Measurements from ENCODE around the gene NR2F1-AS1.

Gene NR2F1-AS1

DNA sequence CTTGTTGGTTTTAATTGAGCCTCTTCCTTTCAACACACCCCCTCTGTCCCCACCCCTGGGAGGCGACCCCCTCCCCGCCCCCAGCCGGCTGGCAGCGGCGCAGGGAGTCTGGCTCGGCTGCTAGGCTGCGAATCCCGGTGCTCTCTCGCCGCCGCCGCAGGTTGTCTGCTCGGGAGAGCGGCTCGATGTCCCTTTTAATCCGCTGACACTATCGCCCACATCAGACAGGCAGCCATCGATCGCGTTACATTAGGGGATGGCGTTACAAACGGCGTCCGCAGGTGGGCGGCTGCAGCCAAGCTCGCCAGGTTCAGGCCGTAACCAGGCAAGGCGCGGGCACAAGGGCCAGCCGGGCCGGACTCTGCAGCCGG lies 1.3 kb downstream of the NR2F1-AS1 start:
- Histone ChIP-seq H3K36me3 (ENCODE audit: control insufficient read depth in 1 of 2, insufficient read depth in 2 of 2, low read length in 2 of 2) (no peaks in the 10 kb centered on the region), H3K9me3 (ENCODE audit: control insufficient read depth in 1 of 2, low read length in 2 of 2) (no peaks in the 10 kb centered on the region), H3K27me3 (ENCODE audit: low read depth, low read length) (peaks cover 53% of the 10 kb centered on the region), H3K4me1 (ENCODE audit: control insufficient read depth in 1 of 2, insufficient read depth in 2 of 2, low read length in 2 of 2) (peaks cover 0 to 29% of the 10 kb centered on the region in 2 donors), H3K4me3 (ENCODE audit: low read depth in 1 of 2, low read length in 2 of 2) (peak overlapping the region; percentile 74 to 80), H3K27ac (ENCODE audit: low read length) (no peak overlapping the region)

DNA sequence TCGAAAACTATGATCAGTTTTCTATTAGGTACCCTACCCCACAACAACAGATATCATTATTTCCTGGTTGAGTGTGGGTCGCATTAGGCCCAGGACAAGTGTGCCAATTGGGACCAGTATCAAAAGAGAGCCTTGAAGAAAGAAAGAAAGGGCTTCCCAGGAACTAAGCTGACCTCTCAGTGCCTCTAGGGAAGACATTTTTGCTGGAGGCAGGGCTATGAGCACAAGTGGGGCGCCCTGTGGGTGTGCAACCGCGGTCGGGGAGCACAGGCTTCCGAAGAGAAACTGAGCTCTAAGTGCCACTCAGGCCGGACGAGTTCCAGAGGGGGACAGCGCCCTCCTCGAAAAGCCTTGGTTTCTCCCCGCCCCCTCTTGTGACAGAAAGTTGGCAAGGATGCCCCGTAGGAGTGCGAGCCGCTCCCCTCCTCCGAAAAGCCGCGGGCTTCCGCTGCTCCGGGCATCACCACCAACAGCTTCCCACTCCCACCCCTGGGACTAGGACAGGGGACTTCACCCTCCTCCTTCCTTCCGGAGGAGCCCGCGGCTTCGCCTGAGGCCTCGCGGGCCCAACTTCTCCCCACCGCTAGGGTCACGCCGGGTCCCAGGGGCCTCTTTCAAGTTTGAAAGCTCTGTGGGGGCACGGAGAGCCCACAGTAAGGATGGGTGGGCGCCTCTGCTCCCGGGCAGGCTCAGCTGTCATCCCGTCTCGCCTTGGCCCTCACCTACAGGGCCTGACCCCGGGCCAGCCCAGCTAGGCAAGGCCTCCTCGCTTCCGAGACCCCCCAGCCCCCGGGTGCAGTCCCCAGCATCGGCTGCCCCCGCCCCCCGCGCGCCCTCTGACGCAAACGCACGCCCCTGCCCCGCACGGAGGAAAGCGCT lies 2.0 kb downstream of the NR2F1-AS1 start:
- H3K27ac ChIP-seq (ENCODE audit: low read length): peak overlapping the region; percentile 68
- H3K4me1 ChIP-seq (ENCODE audit: control insufficient read depth in 1 of 2, insufficient read depth in 2 of 2, low read length in 2 of 2): peaks cover 0 to 29% of the 10 kb centered on the region in 2 donors
- H3K27me3 ChIP-seq (ENCODE audit: low read depth, low read length): peaks cover 57% of the 10 kb centered on the region
- peak overlapping the region; percentile 27 to 80 for H3K4me3 ChIP-seq (ENCODE audit: low read depth in 1 of 2, low read length in 2 of 2)
- no peaks in the 10 kb centered on the region for H3K9me3 ChIP-seq (ENCODE audit: control insufficient read depth in 1 of 2, low read length in 2 of 2)
- no peaks in the 10 kb centered on the region for H3K36me3 ChIP-seq (ENCODE audit: control insufficient read depth in 1 of 2, insufficient read depth in 2 of 2, low read length in 2 of 2)

DNA sequence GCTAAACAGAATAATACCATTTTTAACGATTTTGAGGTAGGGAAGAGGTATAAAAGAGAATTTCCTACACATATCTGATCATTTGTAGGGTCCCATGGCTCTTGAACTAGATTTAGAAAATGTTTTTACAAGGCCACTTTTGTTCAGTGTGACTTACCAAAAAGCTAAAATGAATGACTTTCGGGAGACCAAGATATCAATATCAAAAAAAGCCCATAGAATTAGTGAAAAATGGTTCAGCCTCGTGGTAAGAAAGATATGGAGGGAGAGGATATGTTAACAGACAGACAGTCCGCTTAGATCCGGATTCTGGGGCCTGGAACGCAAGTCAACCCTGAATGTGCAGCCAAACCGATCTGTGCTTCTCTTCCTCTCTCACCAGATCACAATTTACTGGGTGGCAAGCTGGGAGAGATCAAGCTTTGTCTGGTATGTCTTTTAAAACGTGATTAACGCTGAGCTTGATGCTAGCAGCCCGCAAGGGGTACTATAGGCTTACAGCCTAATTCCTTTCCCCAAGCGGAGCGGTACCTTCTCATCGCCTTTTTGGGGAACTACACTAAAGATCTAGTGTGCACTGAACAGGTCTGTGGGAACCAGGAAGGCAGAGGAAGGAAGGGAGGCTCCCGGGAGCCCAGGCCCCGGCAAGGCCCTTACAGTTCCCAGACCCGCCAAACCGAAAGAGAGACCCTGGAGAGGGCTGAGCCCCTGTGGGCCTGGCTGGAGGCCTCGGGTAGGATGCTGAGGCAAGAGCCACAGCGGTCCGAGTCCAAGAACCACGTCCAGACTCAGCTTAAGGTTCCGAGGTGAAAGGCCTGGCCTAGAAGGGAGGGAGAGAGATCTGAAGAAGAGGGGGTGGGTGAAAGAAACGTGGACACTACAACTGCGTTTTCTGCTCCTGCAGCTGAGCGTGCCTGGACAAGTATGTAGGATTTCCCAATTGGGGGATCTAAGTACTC lies 2.9 kb downstream of the NR2F1-AS1 start:
- Histone ChIP-seq H3K4me3 (ENCODE audit: low read depth in 1 of 2, low read length in 2 of 2) (peak overlapping the region; percentile 27 to 80), H3K36me3 (ENCODE audit: control insufficient read depth in 1 of 2, insufficient read depth in 2 of 2, low read length in 2 of 2) (no peaks in the 10 kb centered on the region), H3K4me1 (ENCODE audit: control insufficient read depth in 1 of 2, insufficient read depth in 2 of 2, low read length in 2 of 2) (peaks cover 0 to 24% of the 10 kb centered on the region in 2 donors), H3K9me3 (ENCODE audit: control insufficient read depth in 1 of 2, low read length in 2 of 2) (no peaks in the 10 kb centered on the region), H3K27ac (ENCODE audit: low read length) (peak overlapping the region; percentile 68), H3K27me3 (ENCODE audit: low read depth, low read length) (peaks cover 64% of the 10 kb centered on the region)

DNA sequence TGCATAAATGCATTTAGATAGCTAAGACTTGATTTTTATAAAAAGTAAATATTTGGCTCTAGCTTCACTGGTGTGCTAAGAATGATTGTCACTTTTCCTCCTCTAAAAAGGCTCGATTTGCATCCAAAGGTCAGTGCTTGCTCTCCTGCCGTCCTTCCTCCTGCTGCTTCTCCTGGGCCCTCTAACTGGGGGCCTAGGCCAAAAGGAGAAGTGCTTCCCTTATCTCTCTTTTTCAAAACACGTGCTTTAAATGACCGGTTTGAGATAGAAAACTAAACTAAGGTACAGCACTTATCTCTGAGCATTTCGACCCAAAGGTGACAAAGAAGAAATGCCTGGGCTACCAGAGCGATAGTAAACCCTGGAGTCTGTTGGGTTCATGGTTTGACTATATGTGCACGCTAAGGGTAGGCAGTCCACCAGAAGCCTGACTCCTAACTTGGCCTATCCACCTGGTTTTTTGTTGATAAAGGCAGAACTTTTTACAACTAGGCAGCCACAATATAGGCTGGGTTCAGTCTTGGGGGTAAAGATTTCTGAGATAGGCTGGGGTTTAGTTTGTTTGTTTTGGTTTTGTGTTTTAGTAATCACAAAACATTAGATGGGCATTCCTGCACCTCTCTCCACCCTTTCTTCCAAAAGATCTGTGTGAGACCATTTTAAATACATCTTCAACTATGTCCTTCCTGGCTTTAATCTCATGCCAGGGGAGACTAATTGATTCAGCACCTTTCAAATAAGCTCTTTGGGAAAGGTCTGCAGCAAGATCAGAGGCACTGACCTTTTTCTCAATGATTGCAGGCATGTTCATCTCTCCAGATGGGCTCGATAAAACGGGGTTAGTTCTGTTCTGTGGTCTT lies 3.8 kb downstream of the NR2F1-AS1 start:
- no peaks in the 10 kb centered on the region for H3K9me3 ChIP-seq (ENCODE audit: control insufficient read depth in 1 of 2, low read length in 2 of 2)
- no peak overlapping the region for H3K4me3 ChIP-seq (ENCODE audit: low read depth in 1 of 2, low read length in 2 of 2)
- H3K27me3 ChIP-seq (ENCODE audit: low read depth, low read length): peaks cover 58% of the 10 kb centered on the region
- no peak overlapping the region for H3K27ac ChIP-seq (ENCODE audit: low read length)
- no peaks in the 10 kb centered on the region for H3K36me3 ChIP-seq (ENCODE audit: control insufficient read depth in 1 of 2, insufficient read depth in 2 of 2, low read length in 2 of 2)
- H3K4me1 ChIP-seq (ENCODE audit: control insufficient read depth in 1 of 2, insufficient read depth in 2 of 2, low read length in 2 of 2): peaks cover 0 to 30% of the 10 kb centered on the region in 2 donors

DNA sequence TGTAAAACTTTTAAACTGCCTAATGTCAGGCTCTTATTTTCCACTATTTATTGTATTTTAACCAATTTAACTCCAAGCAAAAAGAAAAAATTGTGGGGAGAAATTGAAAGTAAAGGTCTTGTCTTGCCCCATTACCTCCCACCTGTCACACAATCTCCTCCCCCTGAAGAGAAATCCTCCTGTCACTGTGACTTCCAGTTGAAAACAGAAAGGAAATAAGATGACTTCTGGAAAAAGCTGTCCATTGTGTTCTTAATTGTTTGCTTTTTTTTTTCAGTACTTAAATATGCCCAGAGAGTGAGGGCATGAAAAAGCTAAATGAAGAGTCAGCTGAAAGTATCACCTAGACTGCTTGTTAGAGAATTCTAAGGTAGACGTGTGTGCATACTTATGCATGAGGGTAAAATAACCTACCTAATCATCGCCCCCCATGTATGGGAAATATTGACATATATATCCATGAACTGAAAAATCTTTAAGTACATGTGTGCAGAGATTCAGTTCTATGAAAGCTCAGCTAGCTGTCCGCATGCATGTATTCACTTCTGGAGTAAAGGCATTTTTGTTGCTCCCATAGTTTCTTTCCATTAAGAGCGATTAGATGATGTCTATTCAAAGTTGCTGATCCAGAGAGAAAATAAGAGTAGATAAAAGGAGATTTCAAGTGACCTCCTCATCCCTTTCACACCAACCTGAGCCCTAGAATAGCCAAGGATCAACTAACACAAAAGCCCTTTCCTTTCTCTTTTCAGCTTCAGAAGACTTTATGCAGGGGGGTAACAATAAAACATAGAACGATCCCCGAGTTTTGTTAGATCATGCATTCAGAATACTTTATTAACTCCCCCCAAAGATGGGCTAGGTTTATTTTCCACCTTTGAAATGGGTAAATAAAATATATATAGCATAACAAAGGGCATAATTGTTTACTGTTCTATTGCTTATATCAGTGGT lies 5.3 kb downstream of the NR2F1-AS1 start:
- no peaks in the 10 kb centered on the region for H3K9me3 ChIP-seq (ENCODE audit: control insufficient read depth in 1 of 2, low read length in 2 of 2)
- H3K4me3 ChIP-seq (ENCODE audit: low read depth in 1 of 2, low read length in 2 of 2): no peak overlapping the region
- no peaks in the 10 kb centered on the region for H3K36me3 ChIP-seq (ENCODE audit: control insufficient read depth in 1 of 2, insufficient read depth in 2 of 2, low read length in 2 of 2)
- peaks cover 0 to 34% of the 10 kb centered on the region in 2 donors for H3K4me1 ChIP-seq (ENCODE audit: control insufficient read depth in 1 of 2, insufficient read depth in 2 of 2, low read length in 2 of 2)
- H3K27ac ChIP-seq (ENCODE audit: low read length): peak overlapping the region; percentile 19
- peaks cover 66% of the 10 kb centered on the region for H3K27me3 ChIP-seq (ENCODE audit: low read depth, low read length)

DNA sequence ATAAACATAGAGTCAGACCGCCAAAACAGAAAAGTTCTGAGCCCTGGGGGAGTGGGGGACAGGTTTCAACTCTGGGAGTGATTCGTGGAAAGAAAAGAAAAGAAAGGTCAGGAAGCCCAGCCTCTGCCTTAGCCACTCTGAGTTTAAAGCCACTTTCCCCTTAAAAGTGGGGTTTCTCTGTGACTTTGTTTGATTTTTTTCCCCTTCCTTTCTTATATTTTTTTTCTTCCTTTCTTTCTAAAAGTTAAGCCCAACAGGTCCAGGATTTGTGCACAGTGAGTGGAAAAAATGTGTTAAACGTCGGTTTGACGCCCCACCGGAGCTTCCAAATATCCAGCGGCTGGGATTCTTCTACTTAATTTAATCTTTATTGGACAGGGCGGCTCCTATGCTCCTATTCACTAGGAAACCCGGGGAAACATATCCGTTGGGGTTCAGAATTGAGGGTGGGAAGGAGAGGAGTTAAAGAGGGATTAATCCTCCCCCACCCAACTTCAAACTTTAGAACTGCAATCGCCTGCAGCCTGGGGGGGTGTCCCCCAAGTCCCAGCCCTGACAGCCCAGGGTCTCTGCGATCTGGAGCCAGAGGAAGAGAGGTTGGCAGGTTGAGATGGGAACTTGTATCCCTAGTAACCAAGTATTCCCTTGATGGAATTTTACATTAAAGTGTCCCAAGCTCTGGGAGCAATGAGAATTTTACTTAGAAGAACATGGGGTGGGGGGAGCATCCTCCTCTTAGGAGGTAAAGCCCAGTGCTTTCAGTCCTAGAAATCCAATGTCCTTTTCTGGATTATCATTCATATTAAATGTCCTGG lies 6.3 kb downstream of the NR2F1-AS1 start:
- H3K27ac ChIP-seq (ENCODE audit: low read length): peak overlapping the region; percentile 19
- H3K4me3 ChIP-seq (ENCODE audit: low read depth in 1 of 2, low read length in 2 of 2): no peak overlapping the region
- peaks cover 0 to 30% of the 10 kb centered on the region in 2 donors for H3K4me1 ChIP-seq (ENCODE audit: control insufficient read depth in 1 of 2, insufficient read depth in 2 of 2, low read length in 2 of 2)
- H3K9me3 ChIP-seq (ENCODE audit: control insufficient read depth in 1 of 2, low read length in 2 of 2): no peaks in the 10 kb centered on the region
- H3K36me3 ChIP-seq (ENCODE audit: control insufficient read depth in 1 of 2, insufficient read depth in 2 of 2, low read length in 2 of 2): no peaks in the 10 kb centered on the region
- H3K27me3 ChIP-seq (ENCODE audit: low read depth, low read length): peaks cover 65% of the 10 kb centered on the region

DNA sequence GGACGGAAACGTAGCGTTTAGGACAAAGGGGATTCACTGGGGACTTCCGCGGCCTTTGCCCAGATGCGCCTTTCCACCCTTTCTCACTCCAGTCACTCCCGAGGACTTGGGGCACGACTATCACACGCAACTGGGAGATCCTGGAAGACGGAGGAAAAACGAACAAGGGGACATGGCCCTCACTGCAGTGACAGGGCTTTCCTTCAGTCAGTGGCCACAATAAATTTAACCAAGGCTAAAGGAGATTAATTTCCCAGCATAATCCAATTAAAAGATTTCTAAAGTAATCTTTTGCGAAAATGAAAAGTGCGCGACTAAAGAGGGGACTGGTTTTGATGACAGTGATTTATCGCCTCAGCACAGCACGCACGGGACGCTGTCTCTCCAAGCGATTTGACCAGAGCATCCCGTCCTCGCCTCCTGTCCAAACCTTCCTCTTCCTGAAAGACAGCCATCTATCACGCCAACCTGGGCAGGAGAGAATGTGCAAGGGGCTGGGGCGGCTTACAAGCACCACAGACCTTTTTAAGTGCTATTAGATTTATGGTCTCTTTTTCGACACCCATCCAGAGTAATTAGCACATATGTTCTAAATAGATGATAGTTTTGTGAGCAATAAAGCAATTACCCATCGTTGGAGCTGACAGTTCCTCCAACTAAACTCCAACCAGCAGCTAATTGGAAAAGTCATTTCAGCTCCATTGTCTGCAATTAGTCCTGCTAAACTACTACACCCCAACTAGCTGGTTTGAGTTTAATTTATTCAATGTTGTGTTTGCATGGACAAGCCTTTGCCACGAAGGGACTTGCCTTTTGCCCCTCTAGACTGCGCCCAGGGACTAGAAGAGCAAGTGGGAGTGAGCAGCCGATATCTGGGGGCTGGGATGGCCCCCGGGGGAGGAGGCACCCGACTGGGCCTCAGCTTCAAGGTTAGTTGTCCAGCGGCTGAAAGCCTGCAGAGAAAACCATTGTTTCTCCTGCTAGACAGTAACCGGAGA lies 7.4 kb downstream of the NR2F1-AS1 start:
- Histone ChIP-seq H3K27me3 (ENCODE audit: low read depth, low read length) (peaks cover 68% of the 10 kb centered on the region), H3K4me1 (ENCODE audit: control insufficient read depth in 1 of 2, insufficient read depth in 2 of 2, low read length in 2 of 2) (peaks cover 0 to 26% of the 10 kb centered on the region in 2 donors), H3K27ac (ENCODE audit: low read length) (no peak overlapping the region), H3K9me3 (ENCODE audit: control insufficient read depth in 1 of 2, low read length in 2 of 2) (no peaks in the 10 kb centered on the region), H3K36me3 (ENCODE audit: control insufficient read depth in 1 of 2, insufficient read depth in 2 of 2, low read length in 2 of 2) (no peaks in the 10 kb centered on the region), H3K4me3 (ENCODE audit: low read depth in 1 of 2, low read length in 2 of 2) (peak overlapping the region in 1 of 2 donors; percentile 39)

DNA sequence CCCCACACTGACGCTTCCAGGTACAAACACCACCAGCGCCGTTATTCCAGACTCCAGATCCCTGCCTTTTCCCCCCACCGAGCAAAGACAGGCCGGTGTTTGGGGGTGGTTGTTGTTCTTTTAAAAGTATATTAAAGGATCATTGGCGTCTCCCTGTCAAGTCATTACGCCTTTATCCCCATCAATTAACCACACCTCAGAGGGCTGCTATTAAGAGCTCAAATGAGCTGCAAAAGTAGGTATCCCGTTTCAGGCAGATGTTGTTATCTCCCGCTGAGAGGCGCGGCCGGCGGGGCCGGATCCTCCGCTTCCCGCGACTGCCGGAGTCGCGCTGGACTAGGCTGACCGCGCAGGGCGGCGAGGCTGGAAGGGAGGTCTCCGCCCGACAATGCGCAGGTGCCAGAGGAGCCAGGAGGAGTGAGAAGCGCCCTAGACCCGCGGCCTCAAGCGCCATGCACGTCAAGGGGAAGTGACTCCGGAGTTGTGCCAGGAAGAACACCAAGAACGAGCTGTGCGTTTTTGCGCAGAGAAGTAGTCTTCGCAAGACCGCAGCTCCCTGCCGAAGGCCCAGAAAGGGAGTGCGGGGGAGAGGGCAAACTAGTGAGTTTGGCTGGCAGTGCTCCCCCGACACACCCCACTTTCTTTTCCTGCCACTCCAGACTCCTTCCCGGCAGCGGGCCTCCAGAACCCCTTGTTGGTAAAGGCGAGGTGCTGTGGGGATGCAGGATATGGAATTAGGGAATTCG lies 8.2 kb downstream of the NR2F1-AS1 start:
- peaks cover 0 to 26% of the 10 kb centered on the region in 2 donors for H3K4me1 ChIP-seq (ENCODE audit: control insufficient read depth in 1 of 2, insufficient read depth in 2 of 2, low read length in 2 of 2)
- peak overlapping the region in 1 of 2 donors; percentile 39 for H3K4me3 ChIP-seq (ENCODE audit: low read depth in 1 of 2, low read length in 2 of 2)
- H3K27ac ChIP-seq (ENCODE audit: low read length): no peak overlapping the region

More for the DNA sequence above, 8.2 kb downstream of the NR2F1-AS1 start:
- peaks cover 62% of the 10 kb centered on the region for H3K27me3 ChIP-seq (ENCODE audit: low read depth, low read length)
- no peaks in the 10 kb centered on the region for H3K9me3 ChIP-seq (ENCODE audit: control insufficient read depth in 1 of 2, low read length in 2 of 2)
- no peaks in the 10 kb centered on the region for H3K36me3 ChIP-seq (ENCODE audit: control insufficient read depth in 1 of 2, insufficient read depth in 2 of 2, low read length in 2 of 2)
